Epithelial cell of proximal tubule (primary cell): ENCODE results near the gene ADARB2. TPM values are rescaled to one million over a fixed set of nuclear protein-coding genes. Genes with fewer than 3 reads are reported as not detected.

Experiments
- DNase-seq: peaks from one replicate; pipeline ENCODE4 v3.0.0-alpha.2; 2011; ENCODE audit warnings: low read depth
- H3K4me3 ChIP-seq: 2 replicates; pipeline ENCODE4 v1.5.1; 2011; ENCODE audit warnings: low read depth, mild to moderate bottlenecking, low read length
- CTCF ChIP-seq: conservative IDR thresholded peaks from 2 replicates; pipeline ENCODE4 v1.5.1; 2012; ENCODE audit warnings: low read depth, mild to moderate bottlenecking, low read length
- total RNA-seq: library from RNA; depleted of rRNA; stranded (reverse); fragments of >200 nt; gene quantifications from 2 replicates; pipeline ENCODE4 v1.2.3, GENCODE V29; 2015

Gene ADARB2
- total RNA-seq, 1 donor from 2014 or later, result 0.63 TPM

GRCh38 chr10:1395481-1396296 is 341.6 kb downstream of the ADARB2 start:
- TF ChIP-seq CTCF, result no peak
- H3K4me3 ChIP-seq, result no peak overlapping the region
- no peak for DNase-seq

- no peak for TF ChIP-seq CTCF
- no peak for DNase-seq
- H3K4me3 ChIP-seq, result no peak overlapping the region
Measured at GRCh38 chr10:1395025-1395480, 342.3 kb downstream of the ADARB2 start.

- no peak for DNase-seq
- H3K4me3 ChIP-seq, result no peak overlapping the region
- TF ChIP-seq CTCF, result no peak
Measured at GRCh38 chr10:1394155-1394912, 343.0 kb downstream of the ADARB2 start.

GRCh38 chr10:1393481-1393880 is 343.8 kb downstream of the ADARB2 start:
- no peak overlapping the region for H3K4me3 ChIP-seq
- TF ChIP-seq CTCF, result no peak
- DNase-seq, result no peak

GRCh38 chr10:1392127-1392526 is 345.2 kb downstream of the ADARB2 start:
- TF ChIP-seq CTCF, result no peak
- DNase-seq, result no peak
- H3K4me3 ChIP-seq, result no peak overlapping the region

- no peak for TF ChIP-seq CTCF
- DNase-seq, result no peak
- no peak overlapping the region for H3K4me3 ChIP-seq
Measured at GRCh38 chr10:1390200-1390599, 347.1 kb downstream of the ADARB2 start.

GRCh38 chr10:1384026-1384425 is 353.3 kb downstream of the ADARB2 start:
- no peak for TF ChIP-seq CTCF
- no peak for DNase-seq
- no peak overlapping the region for H3K4me3 ChIP-seq
